NB4 (cell line): Measurements from ENCODE around the gene GALNT18.

ENCODE experiments used
- CTCF ChIP-seq: IDR thresholded peaks from one replicate; pipeline ENCODE4 v1.5.1; 2012; ENCODE audit warnings: low read depth, low read length
- MAX ChIP-seq: IDR thresholded peaks from 2 replicates; pipeline ENCODE4 v1.6.1; 2011; ENCODE audit warnings: low read depth, low read length
- POLR2A ChIP-seq: IDR thresholded peaks from 2 replicates; pipeline ENCODE4 v1.6.1; 2011; ENCODE audit warnings: mild to moderate bottlenecking; ENCODE audit not compliant: insufficient read length; ENCODE audit errors: extremely low read depth

GRCh38 chr11:11236498-11237059, 385.2 kb downstream of the GALNT18 start:
- TF ChIP-seq CTCF (no peak), POLR2A (no peak), MAX (no peak)
